Fibroblast of lung (primary cell): Measurements from ENCODE around the gene CCDC85C. TPM values are rescaled to one million over a fixed set of nuclear protein-coding genes. Genes with fewer than 3 reads are reported as not detected.

Experiments used
- DNase-seq, 2 donors: peaks; one replicate each; pipeline versions ENCODE4 v3.0.0 to v3.0.0-alpha.2; 2010; ENCODE audit warnings: low read depth in 2 of 2
- H2AFZ ChIP-seq: 2 replicates; pipeline ENCODE4 v1.5.1; 2012; ENCODE audit warnings: low read length, control low read depth, inconsistent platforms
- H3K27ac ChIP-seq: 2 replicates; pipeline ENCODE4 v1.5.1; 2011; ENCODE audit warnings: low read length, control low read depth; ENCODE audit not compliant: insufficient read depth
- H3K27me3 ChIP-seq: 2 replicates; pipeline ENCODE4 v1.5.1; 2011; ENCODE audit warnings: mild to moderate bottlenecking, low read length; ENCODE audit not compliant: control insufficient read depth, insufficient read depth
- H3K36me3 ChIP-seq: 2 replicates; pipeline ENCODE4 v1.5.1; 2011; ENCODE audit warnings: low read length; ENCODE audit not compliant: control insufficient read depth, insufficient read depth
- H3K4me1 ChIP-seq: 2 replicates; pipeline ENCODE4 v1.5.1; 2011; ENCODE audit warnings: low read length; ENCODE audit not compliant: control insufficient read depth, insufficient read depth; ENCODE audit errors: extremely low read depth
- H3K4me2 ChIP-seq: 2 replicates; pipeline ENCODE4 v1.5.1; 2011; ENCODE audit warnings: low read length, control low read depth; ENCODE audit not compliant: insufficient read depth; ENCODE audit errors: extremely low read depth
- H3K4me3 ChIP-seq, 4 experiments: fragments of 200-600 bp in 1 of 4; sonication (generic) in 1 of 4; replicated peaks in 1 of 4; 2 replicates each; pipeline ENCODE4 v1.5.1; 2011 to 2016; ENCODE audit warnings: low read length in 4 of 4, low read depth in 3 of 4, mild to moderate bottlenecking in 3 of 4, control low read depth in 2 of 4, inconsistent platforms in 1 of 4, mixed read lengths in 1 of 4; ENCODE audit not compliant: insufficient read depth in 1 of 4; ENCODE audit errors: control extremely low read depth in 1 of 4
- H3K79me2 ChIP-seq: 2 replicates; pipeline ENCODE4 v1.5.1; 2012; ENCODE audit warnings: mild to moderate bottlenecking, low read length, inconsistent platforms; ENCODE audit not compliant: control insufficient read depth, insufficient read depth
- H3K9ac ChIP-seq: 2 replicates; pipeline ENCODE4 v1.5.1; 2011; ENCODE audit warnings: mild to moderate bottlenecking, low read length, control low read depth; ENCODE audit not compliant: insufficient read depth
- H3K9me3 ChIP-seq: 2 replicates; pipeline ENCODE4 v1.5.1; 2012; ENCODE audit warnings: low read depth, low read length; ENCODE audit not compliant: control insufficient read depth, insufficient read depth
- H4K20me1 ChIP-seq: 2 replicates; pipeline ENCODE4 v1.5.1; 2011; ENCODE audit warnings: low read length; ENCODE audit not compliant: control insufficient read depth, insufficient read depth; ENCODE audit errors: extremely low read depth
- CTCF ChIP-seq, 2 donors: IDR thresholded peaks in 1 of 2; conservative IDR thresholded peaks in 1 of 2; 1 replicate in 1 of 2; 2 replicates in 1 of 2; pipeline ENCODE4 v1.5.1; 2011 to 2012; ENCODE audit warnings: low read length in 2 of 2, control low read depth in 1 of 2, inconsistent platforms in 1 of 2, low read depth in 1 of 2, mild to moderate bottlenecking in 1 of 2
- EZH2 ChIP-seq: IDR thresholded peaks from 2 replicates; pipeline ENCODE4 v1.5.1; 2012; ENCODE audit warnings: low read length, control low read depth, mild to moderate bottlenecking; ENCODE audit errors: missing control alignments
- polyA plus RNA-seq, 2 donors: library from polyadenylated mRNA; depleted of rRNA in 1 of 2; stranded (reverse) in 1 of 2; unstranded in 1 of 2; fragments of >200 nt; gene quantifications; 2 replicates each; pipeline ENCODE4 v1.2.1, GENCODE V29; 2011 to 2012; ENCODE audit warnings: missing spikeins in 1 of 2
- total RNA-seq: library from RNA; depleted of rRNA; stranded (reverse); fragments of >200 nt; gene quantifications from 2 replicates; pipeline ENCODE4 v1.2.1, GENCODE V29; 2014

The CCDC85C gene
- total and polyA plus RNA-seq, 2 donors (not counting 1 experiment from before 2014, with no cell fraction given) = 4.6 to 9.6 TPM

GRCh38 chr14:99472937-99473336 lies 131.1 kb downstream of the CCDC85C start:
- no peak for TF ChIP-seq CTCF (conservative IDR thresholded peaks at IDR 0.05 in 1 of 2, IDR thresholded peaks at IDR 0.05 in 1 of 2; ENCODE audit: low read depth in 1 of 2, low read length in 2 of 2)
- no peak for TF ChIP-seq EZH2
- Histone ChIP-seq H3K36me3 (no peaks in the 10 kb centered on the region), H3K27ac (no peak overlapping the region), H3K27me3 (no peaks in the 10 kb centered on the region), H3K4me3 (no peak overlapping the region), H3K9ac (no peak overlapping the region), H3K9me3 (no peaks in the 10 kb centered on the region), H3K4me1 (no peaks in the 10 kb centered on the region), H4K20me1 (no peaks in the 10 kb centered on the region), H3K79me2 (peaks cover 62% of the 10 kb centered on the region), H3K4me2 (no peak overlapping the region), H2AFZ (no peak overlapping the region)
- DNase-seq = peak in 1 of 2 donors; percentile 34

- no peak for DNase-seq
These were observed 132.3 kb downstream of the CCDC85C start for GRCh38 chr14:99471731-99472130.

GRCh38 chr14:99468836-99469592 lies 135.0 kb downstream of the CCDC85C start:
- peak in 1 of 2 donors; percentile 45 for DNase-seq
- Histone ChIP-seq H3K36me3 (no peaks in the 10 kb centered on the region), H3K27ac (no peak overlapping the region), H3K79me2 (peaks cover 44% of the 10 kb centered on the region), H3K9me3 (no peaks in the 10 kb centered on the region), H3K27me3 (no peaks in the 10 kb centered on the region), H3K4me1 (no peaks in the 10 kb centered on the region), H3K9ac (no peak overlapping the region), H4K20me1 (no peaks in the 10 kb centered on the region), H3K4me3 (no peak overlapping the region), H3K4me2 (no peak overlapping the region), H2AFZ (no peak overlapping the region)
- TF ChIP-seq CTCF (conservative IDR thresholded peaks at IDR 0.05 in 1 of 2, IDR thresholded peaks at IDR 0.05 in 1 of 2; ENCODE audit: low read depth in 1 of 2, low read length in 2 of 2) = no peak
- no peak for TF ChIP-seq EZH2

More at GRCh38 chr14:99471731-99472130, 132.3 kb downstream of the CCDC85C start:
- H3K4me3 ChIP-seq = no peak overlapping the region
- peaks cover 60% of the 10 kb centered on the region for H3K79me2 ChIP-seq
- H2AFZ ChIP-seq = no peak overlapping the region
- H3K27ac ChIP-seq = no peak overlapping the region
- TF ChIP-seq EZH2 = no peak
- TF ChIP-seq CTCF (conservative IDR thresholded peaks at IDR 0.05 in 1 of 2, IDR thresholded peaks at IDR 0.05 in 1 of 2; ENCODE audit: low read depth in 1 of 2, low read length in 2 of 2) = no peak
- H3K27me3 ChIP-seq = no peaks in the 10 kb centered on the region
- H3K9ac ChIP-seq = no peak overlapping the region
- H3K4me2 ChIP-seq = no peak overlapping the region
- no peaks in the 10 kb centered on the region for H3K4me1 ChIP-seq
- no peaks in the 10 kb centered on the region for H3K9me3 ChIP-seq
- no peaks in the 10 kb centered on the region for H3K36me3 ChIP-seq
- H4K20me1 ChIP-seq = no peaks in the 10 kb centered on the region
